H9 (cell line): ENCODE results near the gene LRRC52. TPM values are rescaled to one million over a fixed set of nuclear protein-coding genes. Genes with fewer than 3 reads are reported as not detected.

Experiments
- DNase-seq: peaks from one replicate; pipeline ENCODE4 v3.0.0-alpha.2; 2017
- H2AFZ ChIP-seq: one replicate; pipeline ENCODE4 v1.6.1; 2013; ENCODE audit warnings: mild to moderate bottlenecking, low read length, control low read depth, moderate library complexity
- H2AK5ac ChIP-seq: 2 replicates; pipeline ENCODE4 v1.6.1; 2013; ENCODE audit warnings: low read length, control low read depth, mixed read lengths; ENCODE audit not compliant: insufficient read length
- H2BK120ac ChIP-seq: one replicate; pipeline ENCODE4 v1.6.1; 2013; ENCODE audit warnings: low read depth, mild to moderate bottlenecking, low read length, control low read depth, inconsistent platforms; ENCODE audit not compliant: poor library complexity, severe bottlenecking
- H2BK12ac ChIP-seq: 2 replicates; pipeline ENCODE4 v1.6.1; 2013; ENCODE audit warnings: low read length, control low read depth, mixed read lengths, low read depth; ENCODE audit not compliant: insufficient read length
- H2BK15ac ChIP-seq: 2 replicates; pipeline ENCODE4 v1.6.1; 2013; ENCODE audit warnings: low read depth, low read length, control low read depth
- H2BK20ac ChIP-seq: one replicate; pipeline ENCODE4 v1.6.1; 2013; ENCODE audit warnings: low read depth, mild to moderate bottlenecking, low read length, control low read depth, inconsistent platforms; ENCODE audit not compliant: poor library complexity, severe bottlenecking
- H2BK5ac ChIP-seq: 2 replicates; pipeline ENCODE4 v1.6.1; 2013; ENCODE audit warnings: low read length, control low read depth, mixed read lengths; ENCODE audit not compliant: insufficient read length
- H3K14ac ChIP-seq: 2 replicates; pipeline ENCODE4 v1.6.1; 2013; ENCODE audit warnings: low read length, control low read depth; ENCODE audit not compliant: insufficient read depth
- H3K18ac ChIP-seq: 2 replicates; pipeline ENCODE4 v1.6.1; 2013; ENCODE audit warnings: low read depth, mild to moderate bottlenecking, mixed read lengths, low read length, control low read depth; ENCODE audit not compliant: insufficient read length
- H3K23ac ChIP-seq: 2 replicates; pipeline ENCODE4 v1.6.1; 2013; ENCODE audit warnings: low read length, control low read depth, mixed read lengths, low read depth; ENCODE audit not compliant: insufficient read length
- H3K23me2 ChIP-seq: 2 replicates; pipeline ENCODE4 v1.6.1; 2013; ENCODE audit warnings: low read depth, mild to moderate bottlenecking, mixed read lengths, low read length, control low read depth; ENCODE audit not compliant: insufficient read length, poor library complexity, severe bottlenecking
- H3K27ac ChIP-seq: 2 replicates; pipeline ENCODE4 v1.5.1; 2013; ENCODE audit warnings: low read length, control low read depth, mixed read lengths, low read depth; ENCODE audit not compliant: insufficient read length
- H3K27me3 ChIP-seq: 2 replicates; pipeline ENCODE4 v1.6.1; 2013; ENCODE audit warnings: low read length, control low read depth, inconsistent platforms; ENCODE audit not compliant: insufficient read depth
- H3K4ac ChIP-seq: 2 replicates; pipeline ENCODE4 v1.6.1; 2013; ENCODE audit warnings: low read depth, mild to moderate bottlenecking, control low read depth, inconsistent platforms, low read length, moderate library complexity
- H3K4me1 ChIP-seq: 2 replicates; pipeline ENCODE4 v1.6.1; 2013; ENCODE audit warnings: low read length, control low read depth, inconsistent platforms; ENCODE audit not compliant: insufficient read depth
- H3K4me2 ChIP-seq: 2 replicates; pipeline ENCODE4 v1.6.1; 2013; ENCODE audit warnings: low read length, control low read depth, mixed read lengths; ENCODE audit not compliant: insufficient read length, insufficient read depth
- H3K56ac ChIP-seq: 2 replicates; pipeline ENCODE4 v1.6.1; 2013; ENCODE audit warnings: low read depth, mild to moderate bottlenecking, mixed read lengths, low read length, control low read depth; ENCODE audit not compliant: insufficient read length
- H3K79me1 ChIP-seq: 2 replicates; pipeline ENCODE4 v1.6.1; 2013; ENCODE audit warnings: low read depth, mild to moderate bottlenecking, moderate library complexity, low read length, control low read depth, inconsistent platforms; ENCODE audit not compliant: insufficient read depth, poor library complexity, severe bottlenecking
- H3K79me2 ChIP-seq: 2 replicates; pipeline ENCODE4 v1.6.1; 2013; ENCODE audit warnings: low read length, control low read depth, inconsistent platforms; ENCODE audit not compliant: insufficient read depth
- H3K9ac ChIP-seq: 2 replicates; pipeline ENCODE4 v1.6.1; 2013; ENCODE audit warnings: low read length, control low read depth, mixed read lengths; ENCODE audit not compliant: insufficient read length; ENCODE audit errors: extremely low read depth
- H3K9me3 ChIP-seq: one replicate; pipeline ENCODE4 v1.6.1; 2013; ENCODE audit warnings: low read depth, low read length, inconsistent platforms; ENCODE audit not compliant: control insufficient read depth
- H3T11ph ChIP-seq: one replicate; pipeline ENCODE4 v1.6.1; 2013; ENCODE audit warnings: mild to moderate bottlenecking, low read length, control low read depth, inconsistent platforms
- H4K20me1 ChIP-seq: one replicate; pipeline ENCODE4 v1.6.1; 2013; ENCODE audit not compliant: control insufficient read depth, insufficient read length, insufficient read depth
- H4K5ac ChIP-seq: 2 replicates; pipeline ENCODE4 v1.6.1; 2013; ENCODE audit warnings: low read depth, mild to moderate bottlenecking, mixed read lengths, low read length, control low read depth; ENCODE audit not compliant: insufficient read length
- H4K8ac ChIP-seq: replicated peaks from 2 replicates; pipeline ENCODE4 v1.6.1; 2013; ENCODE audit warnings: low read length, control low read depth, mixed read lengths, low read depth; ENCODE audit not compliant: insufficient read length
- H4K91ac ChIP-seq: 2 replicates; pipeline ENCODE4 v1.6.1; 2013; ENCODE audit warnings: low read depth, mild to moderate bottlenecking, moderate library complexity, mixed read lengths, low read length, control low read depth; ENCODE audit not compliant: insufficient read length
- H3K27ac Mint-ChIP-seq, 3 experiments: 2 replicates in 2 of 3; 3 replicates in 1 of 3; pipeline ENCODE4 v1.8.0; 2020 to 2021; ENCODE audit warnings: mixed read lengths in 3 of 3, mild to moderate bottlenecking in 1 of 3, moderate library complexity in 1 of 3
- H3K27me3 Mint-ChIP-seq: 2 replicates; pipeline ENCODE4 v1.8.0; 2021; ENCODE audit warnings: low read depth, mild to moderate bottlenecking, moderate library complexity, mixed read lengths
- H3K36me3 Mint-ChIP-seq, 3 experiments: 2 replicates in 2 of 3; 3 replicates in 1 of 3; pipeline ENCODE4 v1.8.0; 2020 to 2021; ENCODE audit warnings: low read depth in 3 of 3, mixed read lengths in 3 of 3; ENCODE audit not compliant: insufficient read depth in 1 of 3
- H3K4me1 Mint-ChIP-seq, 2 experiments: 2 replicates each; pipeline ENCODE4 v1.8.0; 2020; ENCODE audit warnings: mixed read lengths in 2 of 2
- H3K4me3 Mint-ChIP-seq, 2 experiments: 2 replicates in 1 of 2; 3 replicates in 1 of 2; pipeline ENCODE4 v1.8.0; 2020 to 2021; ENCODE audit warnings: mild to moderate bottlenecking in 2 of 2, mixed read lengths in 2 of 2, moderate library complexity in 1 of 2
- H3K9me3 Mint-ChIP-seq, 2 experiments: 2 replicates in 1 of 2; 3 replicates in 1 of 2; pipeline ENCODE4 v1.8.0; 2020; ENCODE audit warnings: mild to moderate bottlenecking in 2 of 2, mixed read lengths in 2 of 2, moderate library complexity in 1 of 2
- CTCF ChIP-seq: fragments of 200-600 bp; sonication (generic); conservative IDR thresholded peaks from 3 replicates; pipeline ENCODE4 v1.8.0; 2021; ENCODE audit warnings: antibody characterized with exemption, mild to moderate bottlenecking
- WGBS: extraction: QIAGEN DNeasy Blood & Tissue Kit; methylation state at CpG from one replicate; pipeline ENCODE4 v1.1.7; 2013; ENCODE audit warnings: missing lambda C conversion rate, low lambda C conversion rate, mixed read lengths; ENCODE audit not compliant: insufficient read length; ENCODE audit errors: extremely low coverage; 5-methylcytosine and 5-hydroxymethylcytosine counted together
- total RNA-seq: library from RNA; stranded (reverse); gene quantifications from 2 replicates; pipeline ENCODE4 v1.2.1, GENCODE V29; 2021

Gene LRRC52
- total RNA-seq, 1 experiment from 2014 or later, result not detected

DNA sequence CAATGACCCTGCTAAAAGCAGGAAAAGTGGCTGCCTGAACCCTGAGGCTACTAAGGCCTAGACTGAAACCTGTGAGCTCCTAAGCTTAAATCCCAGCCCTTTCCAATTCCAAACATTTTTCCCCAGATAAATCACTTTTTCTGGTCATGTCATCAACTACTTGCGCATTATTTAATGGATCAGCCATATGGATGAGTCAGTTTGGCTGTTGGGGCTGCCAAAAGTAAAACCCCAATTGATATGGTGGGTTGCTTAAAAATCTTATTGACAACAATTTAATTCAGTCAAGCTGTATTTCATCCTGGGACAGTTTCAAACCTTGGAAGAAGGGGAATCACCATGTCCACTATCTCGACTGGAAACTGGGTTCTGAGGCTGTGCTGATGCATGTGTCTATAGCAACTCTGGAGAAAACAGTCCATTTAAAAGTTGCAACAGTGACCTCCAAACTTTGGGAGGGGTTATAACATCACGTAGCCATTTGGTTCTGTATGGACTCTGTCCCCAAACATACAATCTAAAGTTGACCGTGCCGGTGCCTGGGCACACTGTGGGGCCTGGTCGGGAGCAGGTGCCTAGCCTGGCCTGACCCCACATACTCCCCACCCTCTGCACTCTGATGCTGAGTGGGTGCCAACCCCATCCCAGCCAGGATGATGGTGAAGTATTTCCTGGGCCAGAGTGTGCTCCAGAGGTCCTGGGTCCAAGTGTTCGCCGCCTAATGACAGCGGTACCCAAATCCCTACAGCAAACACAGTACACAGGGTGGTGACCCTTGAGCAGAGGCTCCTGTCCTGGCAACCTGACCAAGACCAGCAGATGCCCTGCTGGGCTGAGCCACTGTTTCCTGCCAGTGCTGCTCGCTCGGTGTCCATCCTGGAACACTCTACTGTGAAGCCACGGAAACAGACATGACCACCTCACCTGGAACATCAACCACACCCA is 46.5 kb upstream of the LRRC52 start:
- Mint-ChIP-seq H3K36me3 (no peaks in the 10 kb centered on the region), H3K27ac (no peak overlapping the region), H3K9me3 (no peaks in the 10 kb centered on the region), H3K27me3 (peaks cover 8% of the 10 kb centered on the region), H3K4me1 (peaks cover 7 to 14% of the 10 kb centered on the region in 2 experiments), H3K4me3 (no peak overlapping the region)
- no peaks in the 10 kb centered on the region; the same call in 1 of the 2 replicates for H3K4me1 ChIP-seq
- H3K23ac ChIP-seq, result no peak overlapping the region
- no peak for TF ChIP-seq CTCF
- no peak overlapping the region for H2AK5ac ChIP-seq
- H4K91ac ChIP-seq, result no peak overlapping the region
- no peak overlapping the region for H2BK12ac ChIP-seq
- H4K20me1 ChIP-seq, result no peaks in the 10 kb centered on the region
- H4K8ac ChIP-seq, result no peak overlapping the region
- H2AFZ ChIP-seq, result no peak overlapping the region
- no peak overlapping the region for H2BK5ac ChIP-seq
- H3K4me2 ChIP-seq, result no peak overlapping the region
- no peak overlapping the region for H3K27ac ChIP-seq
- H3K23me2 ChIP-seq, result no peaks in the 10 kb centered on the region
- no peak overlapping the region for H3T11ph ChIP-seq
- no peak overlapping the region for H2BK120ac ChIP-seq
- no CpG with 5 or more reads among the region's 12 CpGs for WGBS
- H3K14ac ChIP-seq, result no peak overlapping the region; the same call in 1 of the 2 replicates
- no peak overlapping the region for H3K56ac ChIP-seq
- no peak overlapping the region for H3K9ac ChIP-seq
- H3K79me2 ChIP-seq, result no peaks in the 10 kb centered on the region
- DNase-seq, result no peak
- H2BK15ac ChIP-seq, result no peak overlapping the region
- H3K79me1 ChIP-seq, result no peaks in the 10 kb centered on the region
- no peak overlapping the region for H3K4ac ChIP-seq
- H3K27me3 ChIP-seq, result no peaks in the 10 kb centered on the region
- H3K9me3 ChIP-seq, result no peaks in the 10 kb centered on the region
- H3K18ac ChIP-seq, result no peak overlapping the region
- H2BK20ac ChIP-seq, result no peak overlapping the region
- H4K5ac ChIP-seq, result no peak overlapping the region
